ENCODE measurements around the gene USP5. TPM values are rescaled to one million over a fixed set of nuclear protein-coding genes. Genes with fewer than 3 reads are reported as not detected.

The USP5 gene
- total RNA-seq, 2 experiments from 2014 or later, result 31.8 to 33.4 TPM

- Mint-ChIP-seq H3K36me3 (ENCODE audit: low read depth) (peaks cover 65% of the 10 kb centered on the region), H3K4me3 (no peak overlapping the region), H3K4me1 (ENCODE audit: low read depth) (peaks cover 40% of the 10 kb centered on the region), H3K27ac (no peak overlapping the region), H3K9me3 (no peaks in the 10 kb centered on the region), H3K27me3 (no peaks in the 10 kb centered on the region)
- intact Hi-C loops (cut with DNase I, micrococcal nuclease), result no loop called here
- peaks cover 56% of the 10 kb centered on the region for H3K36me3 ChIP-seq (ENCODE audit: insufficient read depth, low read length)
- CTCF ChIA-PET, result interaction anchor here (1.5 to 5.1 kb wide), 2 partner anchors 36 to 83 kb away, joined by 3 to 33 read pairs; no protein-coding TSS in a partner anchor
- H3K9me3 ChIP-seq (ENCODE audit: control insufficient read depth in 1 of 2, insufficient read depth in 1 of 2, low read length in 2 of 2), result no peaks in the 10 kb centered on the region
- POLR2A ChIA-PET, result interaction anchor here (1.2 to 6.6 kb wide), 2 partner anchors 12 to 18 kb away, joined by 3 to 90 read pairs; partner anchors contain the start of genes SPSB2 and TPI1
- no peak overlapping the region for H3K27ac ChIP-seq (ENCODE audit: low read depth in 1 of 2, low read length in 2 of 2)
- peak in 1 of 14 experiments; percentile 15 for DNase-seq
- peaks cover 39% of the 10 kb centered on the region for H3K4me1 ChIP-seq (ENCODE audit: insufficient read depth, low read length)
- H3K27me3 ChIP-seq (ENCODE audit: control insufficient read depth in 1 of 2, insufficient read depth in 2 of 2, low read length in 2 of 2), result no peaks in the 10 kb centered on the region
- ATAC-seq (ENCODE audit: poor library complexity), result no peak
- TF ChIP-seq, protein P1, sequence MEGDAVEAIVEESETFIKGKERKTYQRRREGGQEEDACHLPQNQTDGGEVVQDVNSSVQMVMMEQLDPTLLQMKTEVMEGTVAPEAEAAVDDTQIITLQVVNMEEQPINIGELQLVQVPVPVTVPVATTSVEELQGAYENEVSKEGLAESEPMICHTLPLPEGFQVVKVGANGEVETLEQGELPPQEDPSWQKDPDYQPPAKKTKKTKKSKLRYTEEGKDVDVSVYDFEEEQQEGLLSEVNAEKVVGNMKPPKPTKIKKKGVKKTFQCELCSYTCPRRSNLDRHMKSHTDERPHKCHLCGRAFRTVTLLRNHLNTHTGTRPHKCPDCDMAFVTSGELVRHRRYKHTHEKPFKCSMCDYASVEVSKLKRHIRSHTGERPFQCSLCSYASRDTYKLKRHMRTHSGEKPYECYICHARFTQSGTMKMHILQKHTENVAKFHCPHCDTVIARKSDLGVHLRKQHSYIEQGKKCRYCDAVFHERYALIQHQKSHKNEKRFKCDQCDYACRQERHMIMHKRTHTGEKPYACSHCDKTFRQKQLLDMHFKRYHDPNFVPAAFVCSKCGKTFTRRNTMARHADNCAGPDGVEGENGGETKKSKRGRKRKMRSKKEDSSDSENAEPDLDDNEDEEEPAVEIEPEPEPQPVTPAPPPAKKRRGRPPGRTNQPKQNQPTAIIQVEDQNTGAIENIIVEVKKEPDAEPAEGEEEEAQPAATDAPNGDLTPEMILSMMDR (IDR thresholded peaks at IDR 0.05), result no peak
- no peak overlapping the region for H3K4me3 ChIP-seq (ENCODE audit: low read length)
Observed at GRCh38 chr12:6855322-6855721, 3.4 kb downstream of the USP5 start.

GRCh38 chr12:6858799-6859198 lies 6.8 kb downstream of the USP5 start:
- Histone ChIP-seq H3K27ac (ENCODE audit: low read depth in 1 of 2, low read length in 2 of 2) (no peak overlapping the region), H3K36me3 (ENCODE audit: insufficient read depth, low read length) (peaks cover 90% of the 10 kb centered on the region), H3K4me3 (ENCODE audit: low read length) (no peak overlapping the region), H3K9me3 (ENCODE audit: control insufficient read depth in 1 of 2, insufficient read depth in 1 of 2, low read length in 2 of 2) (no peaks in the 10 kb centered on the region), H3K27me3 (ENCODE audit: control insufficient read depth in 1 of 2, insufficient read depth in 2 of 2, low read length in 2 of 2) (no peaks in the 10 kb centered on the region), H3K4me1 (ENCODE audit: insufficient read depth, low read length) (peaks cover 11% of the 10 kb centered on the region)
- ChIA-PET POLR2A (no interaction called here), CTCF (interaction anchor here (0.9 kb wide), 1 partner anchor 11 kb away, joined by 3 read pairs; no protein-coding TSS in a partner anchor)
- no peaks in the 10 kb centered on the region for H3K27me3 Mint-ChIP-seq
- H3K9me3 Mint-ChIP-seq, result no peaks in the 10 kb centered on the region
- H3K4me3 Mint-ChIP-seq, result no peak overlapping the region
- intact Hi-C loops (cut with DNase I, micrococcal nuclease), result no loop called here
- DNase-seq (no peak), ATAC-seq (ENCODE audit: poor library complexity) (no peak)
- no peak overlapping the region for H3K27ac Mint-ChIP-seq
- H3K36me3 Mint-ChIP-seq (ENCODE audit: low read depth), result peaks cover 84% of the 10 kb centered on the region
- peaks cover 20% of the 10 kb centered on the region for H3K4me1 Mint-ChIP-seq (ENCODE audit: low read depth)
- TF ChIP-seq, protein P1 (IDR thresholded peaks at IDR 0.05), result no peak

DNA sequence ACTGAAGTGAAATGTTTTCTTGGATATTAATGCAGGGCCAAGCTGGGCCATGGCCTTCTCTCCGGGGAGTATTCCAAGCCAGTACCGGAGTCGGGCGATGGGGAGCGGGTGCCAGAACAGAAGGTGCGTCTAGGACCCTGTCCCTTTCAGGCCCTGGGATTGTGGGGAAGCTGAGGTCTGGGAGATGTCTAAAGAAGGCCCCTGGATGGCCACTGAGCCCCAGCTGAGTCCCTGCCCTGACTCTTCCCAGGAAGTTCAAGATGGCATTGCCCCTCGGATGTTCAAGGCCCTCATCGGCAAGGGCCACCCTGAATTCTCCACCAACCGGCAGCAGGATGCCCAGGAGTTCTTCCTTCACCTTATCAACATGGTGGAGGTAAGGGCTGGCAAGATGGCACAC lies 8.2 kb downstream of the USP5 start:
- Histone ChIP-seq H3K4me1 (ENCODE audit: insufficient read depth, low read length) (peaks cover 5% of the 10 kb centered on the region), H3K9me3 (ENCODE audit: control insufficient read depth in 1 of 2, insufficient read depth in 1 of 2, low read length in 2 of 2) (no peaks in the 10 kb centered on the region), H3K27me3 (ENCODE audit: control insufficient read depth in 1 of 2, insufficient read depth in 2 of 2, low read length in 2 of 2) (no peaks in the 10 kb centered on the region), H3K36me3 (ENCODE audit: insufficient read depth, low read length) (peaks cover 93% of the 10 kb centered on the region), H3K4me3 (ENCODE audit: low read length) (no peak overlapping the region), H3K27ac (ENCODE audit: low read depth in 1 of 2, low read length in 2 of 2) (no peak overlapping the region)
- no peak for ATAC-seq (ENCODE audit: poor library complexity)
- DNase-seq, result peak in 1 of 14 experiments; percentile 12
- ChIA-PET CTCF (interaction anchor here (1.0 to 1.5 kb wide), 2 partner anchors 12 to 105 kb away, joined by 3 to 4 read pairs; partner anchors contain the start of gene SPSB2), POLR2A (interaction anchor here (1.2 kb wide), 1 partner anchor 8 kb away, joined by 3 read pairs; the partner anchor contains the start of gene USP5)
- Mint-ChIP-seq H3K27ac (no peak overlapping the region), H3K27me3 (no peaks in the 10 kb centered on the region), H3K9me3 (no peaks in the 10 kb centered on the region), H3K4me1 (ENCODE audit: low read depth) (peaks cover 15% of the 10 kb centered on the region), H3K4me3 (no peak overlapping the region), H3K36me3 (ENCODE audit: low read depth) (peaks cover 91% of the 10 kb centered on the region)
- TF ChIP-seq, protein P1 (IDR thresholded peaks at IDR 0.05), result no peak
- intact Hi-C loops (cut with DNase I, micrococcal nuclease), result no loop called here
